GM19438 (cell line): ENCODE results near the gene LYPLAL1.
"Not testable (repeated sequence)": the region's sequence is repeated elsewhere in the genome, so short reads cannot be mapped to it uniquely, and the experiment has no call there.

Experiments
- ATAC-seq: cut with Tn5 transposase; IDR thresholded peaks from one replicate; pipeline ENCODE4 v1.9.1; 2021; ENCODE audit warnings: low read depth; ENCODE audit not compliant: unreplicated experiment

LYPLAL1 gene

DNA sequence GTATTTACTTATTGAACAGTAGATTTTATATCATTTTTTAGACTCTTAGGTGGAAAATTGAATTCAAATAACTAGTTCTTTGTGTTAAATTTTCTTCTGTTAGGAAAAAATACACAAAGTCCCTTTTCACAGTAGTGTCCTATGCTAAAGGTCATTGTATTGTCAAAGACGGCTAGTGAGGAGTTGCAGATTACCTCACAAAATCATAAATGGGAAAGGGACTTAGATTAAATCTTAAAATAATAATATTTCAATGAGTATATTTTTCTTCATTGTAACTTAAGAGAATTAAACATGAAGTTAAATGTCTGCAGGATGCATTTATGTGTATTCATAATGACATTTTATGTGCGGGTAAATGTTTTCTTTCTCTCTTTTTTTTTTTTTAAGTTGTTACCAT lies 32.7 kb downstream of the LYPLAL1 start:
- no peak for ATAC-seq

DNA sequence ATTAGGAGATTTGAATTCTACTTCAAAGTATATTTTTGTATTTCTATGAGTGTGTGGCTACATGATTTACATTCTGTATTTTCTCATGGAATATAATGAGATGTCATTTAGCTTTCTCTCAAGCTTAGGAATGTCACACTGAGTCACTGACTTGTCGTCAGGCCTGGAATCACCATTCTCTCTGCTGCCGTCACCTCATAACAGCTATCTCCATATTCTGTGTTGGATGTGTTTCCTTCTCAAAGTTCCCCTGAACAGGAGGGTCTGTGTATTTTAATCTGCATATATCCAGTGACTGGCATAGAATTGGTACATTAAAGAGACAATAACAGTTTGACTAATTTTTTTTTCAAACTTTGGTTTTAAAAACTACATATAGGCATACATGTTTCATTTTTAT lies 35.9 kb downstream of the LYPLAL1 start:
- no peak for ATAC-seq

DNA sequence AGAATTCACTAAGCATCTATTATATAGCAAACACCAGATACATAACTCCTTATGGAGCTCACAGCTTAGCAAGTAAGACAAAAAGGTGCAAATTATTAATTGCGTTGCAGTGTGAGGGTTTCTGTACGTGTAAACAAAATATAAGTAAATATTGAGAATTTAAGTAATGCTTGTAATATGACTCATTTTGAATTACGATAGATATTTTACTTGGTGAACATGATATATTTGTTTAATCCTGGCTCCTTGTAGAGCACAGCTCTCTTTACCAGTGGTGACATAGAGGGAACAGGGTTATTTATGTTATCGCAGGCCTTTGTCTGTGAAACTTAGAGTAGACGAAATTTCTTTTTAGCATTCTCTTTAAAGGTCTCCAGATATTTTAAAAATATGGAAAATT lies 36.4 kb downstream of the LYPLAL1 start:
- no peak for ATAC-seq

DNA sequence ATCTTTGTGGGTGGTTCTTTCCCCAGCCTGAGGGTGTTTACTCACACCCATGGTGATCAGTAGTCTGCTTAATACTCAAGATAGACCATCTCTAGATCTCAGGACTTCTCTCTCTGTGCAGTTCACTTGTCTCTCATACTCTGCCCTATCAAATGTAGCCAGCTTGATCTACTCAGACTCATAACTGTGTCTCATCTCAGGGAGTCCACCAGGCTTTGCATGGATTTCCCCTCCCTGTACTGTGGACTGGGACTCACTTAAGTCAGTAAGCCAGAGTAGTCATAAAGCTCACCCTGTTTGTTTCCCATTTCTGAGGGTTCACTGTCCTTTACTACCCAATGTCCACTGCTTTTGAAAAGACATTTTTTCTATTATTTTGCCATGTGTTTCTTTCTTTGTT lies 41.8 kb downstream of the LYPLAL1 start:
- no peak for ATAC-seq

DNA sequence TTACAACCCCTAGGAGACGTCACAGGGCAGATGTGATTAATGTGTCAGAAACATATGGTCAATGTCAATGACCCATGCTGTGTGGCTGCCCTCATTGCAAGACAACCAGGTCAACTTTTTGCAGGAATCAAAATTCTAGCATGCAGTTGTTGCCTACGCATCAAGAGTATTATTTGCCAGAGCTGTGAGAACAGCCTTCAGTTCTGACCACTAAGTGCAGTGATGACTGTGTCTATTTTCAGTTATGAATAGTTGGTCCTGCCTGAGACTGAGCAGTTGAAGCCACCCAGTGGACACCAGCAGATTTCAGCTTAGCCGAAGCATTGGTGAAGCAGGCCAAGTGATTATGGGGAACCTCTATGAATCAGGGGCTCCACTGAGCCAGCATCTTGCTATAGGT lies 47.3 kb downstream of the LYPLAL1 start:
- peak; percentile 88 for ATAC-seq

DNA sequence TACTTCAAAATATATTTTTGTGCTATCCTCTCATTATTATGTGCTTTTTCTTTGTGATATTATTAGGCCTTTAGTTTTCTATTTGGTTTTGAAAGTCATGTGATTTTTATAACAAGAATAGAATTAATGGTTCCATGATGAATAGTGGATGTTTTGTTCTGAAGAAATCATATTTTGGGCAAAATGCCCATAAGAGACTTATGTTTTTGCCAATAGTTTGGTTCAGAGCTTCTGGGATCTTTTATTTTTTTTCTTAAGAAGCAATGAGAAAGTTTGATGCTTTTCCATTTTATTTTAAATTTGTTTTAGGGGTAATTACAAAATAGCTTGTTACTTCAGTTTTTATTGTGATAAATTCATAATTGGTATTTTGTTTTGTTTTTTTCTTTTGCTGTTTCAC lies 49.8 kb downstream of the LYPLAL1 start:
- no peak for ATAC-seq

DNA sequence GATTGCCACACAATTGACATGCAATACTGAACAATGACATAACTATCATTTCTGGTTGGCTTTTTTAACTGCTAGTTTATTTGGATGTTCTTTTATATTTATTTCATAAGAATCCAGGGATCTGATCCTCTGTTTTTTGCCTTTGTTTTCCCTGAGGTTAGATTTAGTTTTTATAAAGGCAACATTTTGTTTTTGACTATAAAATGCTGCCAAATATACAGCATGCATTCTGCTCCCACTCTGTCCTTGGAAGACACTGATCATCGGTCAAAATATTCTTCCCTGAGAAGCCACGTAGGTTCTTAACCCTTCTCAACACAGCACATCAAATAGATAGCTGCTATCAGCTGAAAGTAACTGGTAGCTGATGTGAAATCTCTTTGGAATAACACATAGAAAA lies 52.5 kb downstream of the LYPLAL1 start:
- ATAC-seq, result no peak

DNA sequence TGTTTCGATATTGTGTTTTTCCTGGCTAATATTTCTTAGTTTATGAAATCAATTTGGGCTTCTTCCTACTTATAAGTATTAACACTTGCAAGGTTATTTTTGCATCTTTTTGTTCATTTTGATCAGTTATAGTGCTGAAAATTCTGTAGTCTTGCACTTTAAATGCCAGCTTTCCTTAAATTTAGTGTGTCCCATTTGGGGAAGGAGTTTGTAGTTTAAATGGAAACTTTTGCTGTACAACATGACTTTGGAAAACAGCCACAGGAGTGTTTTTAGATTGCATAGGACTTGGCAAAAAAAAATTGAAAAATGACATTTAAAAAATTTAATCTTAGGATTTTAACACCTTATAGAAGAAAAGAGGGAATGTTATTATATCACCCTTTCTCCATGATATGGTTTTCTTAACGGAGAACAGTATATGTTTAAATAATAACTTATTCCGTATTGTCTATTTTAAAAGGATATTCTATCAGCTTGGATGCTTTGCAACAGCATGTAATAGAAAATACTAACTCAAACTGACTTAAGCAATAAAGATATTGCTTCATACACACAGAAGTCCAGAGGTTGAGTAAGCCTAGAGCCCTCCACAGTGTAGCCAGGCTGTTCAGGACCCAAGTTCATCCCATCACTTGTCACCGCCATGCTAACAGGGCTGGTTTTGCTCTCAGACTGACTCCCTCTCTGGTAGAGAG lies 53.8 kb downstream of the LYPLAL1 start:
- no peak for ATAC-seq

DNA sequence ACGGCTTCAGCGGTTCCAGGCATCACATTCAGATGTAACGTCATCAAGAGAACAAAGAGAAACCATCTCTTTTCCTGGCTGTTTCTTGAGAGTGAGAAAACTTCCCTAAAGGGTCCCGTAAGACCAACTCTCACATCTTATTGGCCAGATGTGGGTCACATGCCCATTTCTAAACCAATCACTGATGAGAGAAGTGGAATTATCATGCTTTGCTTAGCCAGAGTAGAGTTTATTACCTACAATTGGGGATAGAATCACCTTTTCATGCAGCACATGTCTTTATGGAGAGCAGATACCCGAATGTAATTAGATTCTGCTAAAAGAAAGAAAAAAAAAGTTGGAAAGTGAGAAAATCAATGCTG lies 54.4 kb downstream of the LYPLAL1 start:
- ATAC-seq, result no peak

DNA sequence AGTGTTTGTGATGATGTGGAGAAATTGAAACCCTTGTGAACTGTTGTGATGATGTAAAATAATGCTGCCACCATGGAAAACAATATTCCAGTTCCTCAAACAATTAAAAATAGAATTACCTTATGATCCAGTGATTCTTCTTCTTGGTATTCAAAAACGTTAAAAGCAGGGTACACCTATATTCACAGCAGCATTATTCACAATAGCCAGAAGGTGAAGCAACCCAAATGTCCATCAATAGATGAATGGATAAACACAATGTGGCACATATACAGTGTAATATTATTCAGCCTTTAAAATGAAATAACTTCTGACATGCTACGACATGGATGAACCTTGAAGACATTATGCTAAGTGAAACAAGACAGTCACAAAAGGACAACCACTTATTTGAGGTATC lies 59.2 kb downstream of the LYPLAL1 start:
- ATAC-seq, result no peak

DNA sequence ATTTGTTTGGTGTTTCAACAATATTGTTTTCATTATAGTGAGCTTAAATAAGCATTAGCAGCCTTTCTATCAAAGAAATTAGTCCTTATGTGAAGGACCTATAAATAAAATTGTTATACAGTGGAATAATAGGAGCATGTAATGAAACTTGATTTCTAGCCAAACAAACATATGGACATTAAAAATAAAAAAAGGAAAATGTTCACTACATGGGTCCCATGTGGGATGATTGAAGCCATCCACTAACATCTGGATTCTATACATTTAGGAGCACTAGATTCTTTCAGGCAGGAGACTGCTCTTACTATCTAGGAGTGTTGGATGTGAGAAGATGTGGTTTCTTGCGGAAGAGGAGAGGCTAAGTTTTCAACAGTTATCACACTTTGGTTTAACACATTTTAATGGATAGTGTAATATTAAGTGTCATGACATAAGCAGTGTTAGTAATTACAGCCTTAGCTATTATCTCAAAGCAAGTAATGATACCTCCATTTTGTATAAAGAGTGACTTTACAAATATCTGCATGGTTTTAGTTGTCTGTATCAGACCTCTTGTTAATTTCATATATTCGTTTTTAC lies 62.3 kb downstream of the LYPLAL1 start:
- no peak for ATAC-seq

DNA sequence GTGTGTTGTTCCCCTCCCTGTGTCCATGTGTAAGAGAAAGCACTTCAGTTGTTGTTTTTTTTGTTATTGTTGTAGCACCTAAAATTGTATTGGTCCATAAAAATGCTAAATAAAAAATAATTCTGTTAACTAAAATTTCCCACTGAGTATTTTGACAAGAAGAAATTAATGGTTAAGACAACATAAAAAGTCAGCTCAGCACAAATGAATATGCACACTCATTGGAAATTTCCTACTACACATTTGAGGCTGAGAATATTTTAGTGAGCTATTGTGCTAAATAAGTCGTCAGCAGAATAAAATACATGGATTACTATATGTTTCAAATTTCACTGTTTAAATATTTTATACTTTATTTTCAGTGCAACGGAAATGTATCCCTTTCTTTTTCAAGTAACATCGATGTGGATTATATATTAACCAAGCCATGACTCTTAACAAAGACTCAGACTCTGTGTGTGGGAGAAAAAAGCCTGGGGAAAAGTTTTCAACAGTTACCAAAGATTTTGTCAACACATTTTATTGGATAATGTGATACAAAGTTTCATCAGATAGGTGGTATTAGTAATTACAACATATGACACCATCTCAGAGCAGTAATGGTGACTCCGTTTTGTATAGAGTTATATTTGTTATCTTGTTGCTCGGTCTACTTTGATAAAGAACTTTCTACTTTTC lies 63.4 kb downstream of the LYPLAL1 start:
- no peak for ATAC-seq

DNA sequence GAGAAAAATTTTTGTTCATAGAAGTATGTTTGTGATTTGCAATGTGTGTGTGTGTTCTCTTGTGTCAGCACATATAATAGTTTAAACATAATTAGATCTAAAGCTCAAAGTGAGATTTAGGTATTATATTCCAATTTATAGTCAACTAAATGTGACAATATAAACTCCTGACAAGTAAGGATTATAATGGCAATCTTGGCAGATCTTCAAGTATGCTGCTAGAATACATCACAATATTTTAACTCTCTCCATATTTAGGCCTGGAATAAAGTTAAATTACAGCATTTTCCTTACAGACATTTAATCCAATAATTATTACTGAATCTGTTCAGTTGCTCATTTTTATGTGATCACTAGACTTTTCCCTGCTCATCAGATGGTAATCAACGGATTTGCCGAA lies 65.8 kb downstream of the LYPLAL1 start:
- ATAC-seq, result no peak

DNA sequence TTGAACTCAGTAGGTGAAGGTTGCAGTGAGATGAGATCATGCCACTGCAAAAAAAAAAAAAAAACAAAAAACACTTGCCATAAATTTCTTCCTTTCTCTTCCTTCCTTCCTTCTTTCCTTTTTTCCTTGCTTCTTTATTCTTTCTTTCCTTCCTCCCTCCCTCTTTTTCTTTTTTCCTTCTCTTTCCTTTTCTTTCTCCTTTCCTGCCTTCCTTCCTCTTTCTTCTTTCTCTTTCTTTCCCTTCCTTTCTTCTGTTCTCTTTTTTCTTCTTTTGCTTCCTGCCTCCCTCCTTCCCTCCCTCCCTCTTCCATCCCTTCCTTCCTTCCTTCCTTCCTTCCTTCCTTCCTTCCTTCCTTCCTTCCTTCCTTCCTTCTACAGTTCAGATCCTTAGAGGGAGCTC lies 71.2 kb downstream of the LYPLAL1 start:
- no peak for ATAC-seq

DNA sequence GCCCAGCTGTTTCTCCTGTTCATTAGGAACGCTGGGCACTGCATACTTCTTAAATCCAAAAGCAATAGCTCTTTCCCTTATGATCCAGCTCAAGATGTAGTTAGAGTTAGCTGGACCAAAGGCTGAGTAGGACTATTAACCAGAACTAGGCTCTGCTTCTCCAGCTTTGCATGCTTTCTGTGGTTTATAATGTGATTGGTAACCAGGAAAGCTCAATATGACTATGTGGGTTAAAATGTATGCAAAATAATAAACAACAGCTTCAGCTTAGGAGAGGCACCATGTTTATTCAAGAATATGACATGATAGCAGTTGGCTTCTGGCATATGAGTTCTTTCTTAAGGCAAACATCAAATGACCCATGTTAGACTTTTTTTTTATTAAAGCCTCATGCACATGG lies 73.8 kb downstream of the LYPLAL1 start:
- no peak for ATAC-seq

DNA sequence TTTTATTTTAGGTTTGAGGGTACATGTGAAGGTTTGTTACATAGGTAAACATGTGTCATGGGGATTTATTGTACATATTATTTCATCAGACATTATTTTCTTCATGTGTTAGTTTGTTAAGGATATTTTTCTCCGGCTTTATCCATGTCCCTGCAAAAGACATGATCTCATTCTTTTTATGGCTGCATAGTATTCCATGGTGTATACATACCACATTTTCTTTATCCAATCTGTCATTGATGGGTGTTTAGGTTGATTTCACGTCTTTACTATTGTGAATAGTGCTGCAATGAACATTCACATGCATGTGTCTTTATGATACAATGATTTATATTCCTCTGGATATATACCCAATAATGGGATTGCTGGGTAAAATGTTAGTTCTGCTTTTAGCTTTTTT lies 76.8 kb downstream of the LYPLAL1 start:
- not testable (repeated sequence) for ATAC-seq

DNA sequence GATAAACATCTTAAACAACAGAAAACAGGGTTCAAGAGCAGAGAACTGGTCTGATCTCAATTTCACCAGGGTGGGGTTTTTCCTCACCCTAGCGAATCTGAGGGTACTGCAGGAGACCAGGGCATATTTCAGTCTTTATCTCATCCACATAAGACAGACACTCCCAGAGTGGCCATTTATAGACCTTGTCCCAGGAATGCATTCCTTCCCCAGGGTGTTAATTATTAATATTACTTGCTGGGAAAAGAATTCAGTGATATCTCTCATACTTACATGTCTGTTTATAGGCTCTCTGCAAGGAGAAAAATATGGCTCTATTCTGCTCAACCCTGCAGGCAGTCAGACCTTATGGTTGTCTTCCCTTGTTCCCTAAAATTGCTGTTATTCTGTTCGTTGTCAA lies 84.1 kb downstream of the LYPLAL1 start:
- ATAC-seq, result no peak

DNA sequence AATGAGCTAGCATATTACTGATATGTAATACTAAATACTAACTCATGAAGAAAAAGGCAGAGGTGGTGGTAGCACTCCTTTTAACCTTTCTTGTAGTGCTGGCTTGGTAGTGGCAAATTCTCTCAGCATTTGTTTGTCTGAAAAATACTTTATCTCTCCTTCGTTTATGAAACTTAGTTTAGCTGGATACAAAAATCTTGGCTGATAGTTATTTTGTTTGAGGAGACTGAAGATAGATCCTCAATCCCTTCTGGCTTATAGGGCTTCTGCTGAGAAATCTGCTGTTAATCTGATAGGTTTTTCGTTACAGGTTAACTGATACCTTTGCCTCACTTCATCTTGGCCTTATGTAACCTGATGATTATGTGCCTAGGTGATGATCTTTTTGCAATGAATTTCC lies 87.8 kb downstream of the LYPLAL1 start:
- no peak for ATAC-seq
